ENCODE data around the gene KNSTRN.
A peak's percentile ranks its signal among the peaks of the same experiment; 100 is the strongest.

Gene KNSTRN

GRCh38 chr15:40357723-40358470 is 24.6 kb upstream of the KNSTRN start, which contains the start of gene DISP2:
Gene DISP2 (plus strand): TSS chr15:40358219. CDS start chr15:40358322, 103 bp downstream.
- ChIA-PET CTCF (interaction anchor here (1.0 to 12.6 kb wide), 5 partner anchors 11 to 83 kb away, joined by 3 to 186 read pairs (median 4); partner anchors contain the start of genes CCDC9B and KNSTRN), POLR2A (interaction anchor here (0.6 kb wide), 1 partner anchor 277 kb away, joined by 5 read pairs; no protein-coding TSS in a partner anchor)
- TF ChIP-seq CTCF (IDR thresholded peaks at IDR 0.05; ENCODE audit: control extremely low read depth, extremely low read depth, low read depth, missing control alignments), result no peak
- DNase-seq (ENCODE audit: extremely low spot score), result peak; percentile 99

GRCh38 chr15:40358471-40359353 is 23.8 kb upstream of the KNSTRN start:
- ChIA-PET CTCF (interaction anchor here (2.0 to 12.6 kb wide), 3 partner anchors 10 to 83 kb away, joined by 4 to 186 read pairs (median 70); partner anchors contain the start of gene CCDC9B), POLR2A (interaction anchor here (0.6 kb wide), 1 partner anchor 276 kb away, joined by 5 read pairs; no protein-coding TSS in a partner anchor)
- no peak for TF ChIP-seq CTCF (IDR thresholded peaks at IDR 0.05; ENCODE audit: control extremely low read depth, extremely low read depth, low read depth, missing control alignments)
- no peak for DNase-seq (ENCODE audit: extremely low spot score)

GRCh38 chr15:40360015-40360414 is 22.5 kb upstream of the KNSTRN start:
- no peak for DNase-seq (ENCODE audit: extremely low spot score)
- CTCF ChIA-PET, result interaction anchor here (0.8 to 10.1 kb wide), 3 partner anchors 8 to 20 kb away, joined by 3 to 70 read pairs (median 10); no protein-coding TSS in a partner anchor
- POLR2A ChIA-PET, result no interaction called here
- TF ChIP-seq CTCF (IDR thresholded peaks at IDR 0.05; ENCODE audit: control extremely low read depth, extremely low read depth, low read depth, missing control alignments), result no peak

- DNase-seq (ENCODE audit: extremely low spot score), result no peak
- ChIA-PET CTCF (no interaction called here), POLR2A (no interaction called here)
These were observed 20.9 kb upstream of the KNSTRN start for GRCh38 chr15:40361640-40362039.

GRCh38 chr15:40363611-40364010 is 18.9 kb upstream of the KNSTRN start:
- ChIA-PET POLR2A (no interaction called here), CTCF (interaction anchor here (2.6 kb wide), 1 partner anchor 25 kb away, joined by 16 read pairs; no protein-coding TSS in a partner anchor)
- no peak for DNase-seq (ENCODE audit: extremely low spot score)
- TF ChIP-seq CTCF (IDR thresholded peaks at IDR 0.05; ENCODE audit: control extremely low read depth, extremely low read depth, low read depth, missing control alignments), result no peak

More at GRCh38 chr15:40361640-40362039, 20.9 kb upstream of the KNSTRN start:
- TF ChIP-seq CTCF (IDR thresholded peaks at IDR 0.05; ENCODE audit: control extremely low read depth, extremely low read depth, low read depth, missing control alignments), result no peak

GRCh38 chr15:40364251-40364650 is 18.3 kb upstream of the KNSTRN start:
- TF ChIP-seq CTCF (IDR thresholded peaks at IDR 0.05; ENCODE audit: control extremely low read depth, extremely low read depth, low read depth, missing control alignments), result no peak
- no peak for DNase-seq (ENCODE audit: extremely low spot score)
- ChIA-PET POLR2A (no interaction called here), CTCF (interaction anchor here (2.6 to 8.7 kb wide), 3 partner anchors 9 to 55 kb away, joined by 16 to 179 read pairs (median 70); partner anchors contain the start of genes DISP2 and PHGR1)

Measured in GM10248 (cell line).